Subcutaneous adipose tissue (tissue), 4 donors: ENCODE data around the gene GPR33. TPM values are rescaled to one million over a fixed set of nuclear protein-coding genes. Genes with fewer than 3 reads are reported as not detected.

Source experiments
- total RNA-seq, 4 donors: library from RNA; depleted of rRNA; stranded (reverse); fragments of >200 nt; gene quantifications; one replicate each; pipeline ENCODE4 v1.1.0, GENCODE V29; 2016
- TF ChIP-seq, protein P1 (sequence below): fragments of 450-650 bp; IDR thresholded peaks from one replicate; pipeline ENCODE4 v1.5.1; 2016; ENCODE audit warnings: low read depth, mild to moderate bottlenecking, control low read depth, antibody characterized with exemption, moderate library complexity

GPR33 gene
- total RNA-seq, 4 donors from 2014 or later, result not detected

GRCh38 chr14:31442284-31442683 lies 45.6 kb downstream of the GPR33 start:
- TF ChIP-seq, protein P1, sequence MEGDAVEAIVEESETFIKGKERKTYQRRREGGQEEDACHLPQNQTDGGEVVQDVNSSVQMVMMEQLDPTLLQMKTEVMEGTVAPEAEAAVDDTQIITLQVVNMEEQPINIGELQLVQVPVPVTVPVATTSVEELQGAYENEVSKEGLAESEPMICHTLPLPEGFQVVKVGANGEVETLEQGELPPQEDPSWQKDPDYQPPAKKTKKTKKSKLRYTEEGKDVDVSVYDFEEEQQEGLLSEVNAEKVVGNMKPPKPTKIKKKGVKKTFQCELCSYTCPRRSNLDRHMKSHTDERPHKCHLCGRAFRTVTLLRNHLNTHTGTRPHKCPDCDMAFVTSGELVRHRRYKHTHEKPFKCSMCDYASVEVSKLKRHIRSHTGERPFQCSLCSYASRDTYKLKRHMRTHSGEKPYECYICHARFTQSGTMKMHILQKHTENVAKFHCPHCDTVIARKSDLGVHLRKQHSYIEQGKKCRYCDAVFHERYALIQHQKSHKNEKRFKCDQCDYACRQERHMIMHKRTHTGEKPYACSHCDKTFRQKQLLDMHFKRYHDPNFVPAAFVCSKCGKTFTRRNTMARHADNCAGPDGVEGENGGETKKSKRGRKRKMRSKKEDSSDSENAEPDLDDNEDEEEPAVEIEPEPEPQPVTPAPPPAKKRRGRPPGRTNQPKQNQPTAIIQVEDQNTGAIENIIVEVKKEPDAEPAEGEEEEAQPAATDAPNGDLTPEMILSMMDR, result no peak

DNA sequence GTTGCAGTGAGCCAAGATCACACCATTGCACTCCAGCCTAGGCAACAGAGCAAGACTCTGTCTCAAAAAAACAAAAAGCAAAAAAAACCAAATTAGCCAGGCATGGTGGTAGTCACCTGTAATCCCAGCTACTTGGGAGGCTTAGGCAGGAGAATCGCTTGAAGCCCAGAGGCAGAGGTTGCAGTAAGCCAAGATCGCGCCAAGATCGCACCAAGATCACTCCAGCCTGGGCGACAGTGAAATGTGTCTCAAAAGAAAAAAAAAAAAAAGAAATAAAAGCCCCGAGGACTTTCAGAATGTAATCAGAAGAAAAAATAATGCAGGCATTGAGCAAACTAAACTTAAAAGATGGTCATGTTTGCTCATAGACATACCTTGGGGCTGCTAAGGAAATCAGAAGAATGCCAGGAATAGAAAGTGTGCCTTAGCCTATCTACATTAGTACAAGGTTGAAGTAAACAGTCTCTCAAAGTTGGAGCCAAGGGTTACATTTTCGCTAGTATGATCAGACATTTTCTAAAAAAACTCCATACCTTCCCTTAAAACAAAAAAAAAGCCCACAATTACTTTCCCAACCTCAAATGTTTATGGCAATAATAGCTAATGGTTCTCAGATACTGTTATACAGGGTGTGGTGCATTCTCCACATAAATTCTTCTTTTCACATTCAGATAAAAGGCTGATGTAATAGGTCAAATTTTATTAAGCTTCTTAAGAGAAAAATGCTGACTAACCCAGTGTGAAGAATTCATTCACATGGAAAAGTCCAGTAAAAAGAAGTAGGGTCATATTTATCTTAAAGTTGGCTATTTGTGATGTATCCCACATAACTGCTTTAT lies 46.3 kb downstream of the GPR33 start:
- TF ChIP-seq, protein P1, result no peak

DNA sequence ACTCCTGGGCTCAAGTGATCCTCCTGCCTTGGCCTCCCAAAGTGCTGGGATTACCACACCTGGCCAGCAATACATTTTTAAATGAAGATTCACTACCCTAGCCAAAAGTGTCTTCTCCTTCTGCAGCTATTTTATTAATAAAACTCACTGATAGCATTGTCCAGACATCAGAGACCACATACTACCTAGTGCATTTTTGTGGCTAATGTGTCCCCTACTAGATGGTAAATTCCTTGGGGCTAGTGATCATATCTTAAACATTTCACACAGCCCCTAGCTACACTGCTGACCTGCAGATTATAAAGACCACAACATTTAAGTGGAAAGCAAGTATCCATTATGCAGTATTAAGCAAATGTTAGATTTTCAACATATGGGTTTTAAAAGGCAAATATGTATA lies 47.6 kb downstream of the GPR33 start:
- TF ChIP-seq, protein P1, result no peak

DNA sequence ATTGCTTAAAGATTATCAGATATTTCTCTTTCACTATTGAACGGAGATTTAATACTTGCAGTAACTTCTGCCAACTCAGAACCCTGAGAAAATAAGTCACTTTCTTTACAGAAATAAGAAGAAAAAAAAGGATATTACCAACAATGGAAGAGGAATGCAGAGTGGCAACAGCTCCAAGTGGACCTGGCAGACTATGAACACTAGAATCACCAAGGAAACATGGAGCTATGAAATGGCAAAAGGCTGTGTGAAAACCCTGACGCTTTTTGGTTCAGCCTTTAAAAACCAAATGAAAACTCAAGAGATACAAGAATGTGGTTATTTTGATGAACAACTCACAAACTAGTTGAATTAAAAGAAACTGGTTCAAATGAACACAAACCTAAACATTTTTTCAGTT lies 48.3 kb downstream of the GPR33 start:
- TF ChIP-seq, protein P1, result no peak

- TF ChIP-seq, protein P1, result no peak
Observed at GRCh38 chr14:31435276-31435675, 52.6 kb downstream of the GPR33 start.

Other genes starting within 250 kb of the GPR33 start
- 10 to 100 TPM; 27.3 to 40.6 (median 36.3) TPM for gene HEATR5A, start 67.5 kb downstream of the GPR33 start, total RNA-seq
- gene DTD2, start 30.5 kb downstream of the GPR33 start, total RNA-seq, result 10 to 100 TPM; 22.3 to 71.1 (median 34.8) TPM
- 10 to 100 TPM; 11.7 to 25.1 (median 12.7) TPM for gene NUBPL, start 73.4 kb upstream of the GPR33 start, total RNA-seq